ENCODE measurements around the gene TEX14.
"Not testable (repeated sequence)": the region's sequence is repeated elsewhere in the genome, so short reads cannot be mapped to it uniquely, and the experiment has no call there.

TEX14 gene

GRCh38 chr17:58595194-58595792 is 96.6 kb downstream of the TEX14 start:
- DNase-seq = no peak

GRCh38 chr17:58593123-58593522 is 98.7 kb downstream of the TEX14 start:
- no peak for DNase-seq

GRCh38 chr17:58591455-58591854 is 100.4 kb downstream of the TEX14 start:
- no peak for DNase-seq

GRCh38 chr17:58590377-58590776 is 101.5 kb downstream of the TEX14 start:
- no peak for DNase-seq

GRCh38 chr17:58587713-58588117 is 104.1 kb downstream of the TEX14 start:
- peak; percentile 65 for DNase-seq

GRCh38 chr17:58586009-58586644 is 105.7 kb downstream of the TEX14 start:
- no peak for DNase-seq

- DNase-seq = no peak
Observed at GRCh38 chr17:58585554-58585953, 106.3 kb downstream of the TEX14 start.

GRCh38 chr17:58583486-58583885 is 108.4 kb downstream of the TEX14 start:
- no peak for DNase-seq

GRCh38 chr17:58582718-58583117 is 109.1 kb downstream of the TEX14 start:
- not testable (repeated sequence) for DNase-seq

- DNase-seq = no peak
Observed at GRCh38 chr17:58580671-58581070, 111.2 kb downstream of the TEX14 start.

- peak; percentile 42 for DNase-seq
Observed at GRCh38 chr17:58577696-58578095, 114.1 kb downstream of the TEX14 start.

GRCh38 chr17:58576679-58577367 is 115.0 kb downstream of the TEX14 start:
- no peak for DNase-seq

- no peak for DNase-seq
Observed at GRCh38 chr17:58575511-58575910, 116.3 kb downstream of the TEX14 start.

- no peak for DNase-seq
Observed at GRCh38 chr17:58574025-58574424, 117.8 kb downstream of the TEX14 start.

GRCh38 chr17:58572846-58573245 is 119.0 kb downstream of the TEX14 start:
- no peak for DNase-seq

- DNase-seq = no peak
Observed at GRCh38 chr17:58570758-58571157, 121.1 kb downstream of the TEX14 start.

GRCh38 chr17:58569196-58569595 is 122.6 kb downstream of the TEX14 start:
- no peak for DNase-seq

- DNase-seq = no peak
Observed at GRCh38 chr17:58568044-58568799, 123.6 kb downstream of the TEX14 start.

- no peak for DNase-seq
Observed at GRCh38 chr17:58565389-58566311, 126.2 kb downstream of the TEX14 start.

- no peak for DNase-seq
Observed at GRCh38 chr17:58564971-58565370, 126.9 kb downstream of the TEX14 start.

- DNase-seq = no peak
Observed at GRCh38 chr17:58564243-58564642, 127.6 kb downstream of the TEX14 start.

- DNase-seq = no peak
Observed at GRCh38 chr17:58560511-58560910, 131.3 kb downstream of the TEX14 start.

Data from NCI-H510A treated with DMSO at 0.1 percent for 48 hours (cell line).